ENCODE measurements around the gene ADAM15. TPM values are rescaled to one million over a fixed set of nuclear protein-coding genes. Genes with fewer than 3 reads are reported as not detected.

Gene ADAM15
- total RNA-seq, 1 donor from 2014 or later = 15.7 TPM

DNA sequence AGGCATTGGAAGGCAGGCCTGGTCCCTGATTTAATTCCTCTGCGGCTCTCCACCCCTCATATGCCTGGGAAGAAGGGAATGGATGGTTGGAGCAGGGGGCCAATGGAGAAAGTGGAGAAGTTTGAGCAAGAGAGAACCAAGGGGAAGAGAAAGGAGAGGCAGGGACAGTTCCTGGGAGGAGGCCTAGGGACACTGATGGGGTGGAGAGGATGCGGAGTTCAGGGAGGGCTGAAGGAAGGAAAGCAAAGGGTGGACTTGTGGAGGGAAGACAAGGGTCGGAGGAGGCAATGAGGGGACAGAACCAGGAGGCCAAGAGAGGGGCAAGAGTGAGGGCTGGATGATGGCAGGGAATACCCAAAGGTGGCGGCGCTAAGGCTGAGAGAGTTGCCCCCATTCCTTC lies 41.4 kb upstream of the ADAM15 start:
- Histone ChIP-seq H2AFZ (replicated peaks) (no peak overlapping the region), H3K27ac (no peak overlapping the region), H3K9me3 (ENCODE audit: low read depth) (no peaks in the 10 kb centered on the region), H3F3A (ENCODE audit: low read depth) (peaks cover 19% of the 10 kb centered on the region), H3K4me1 (peaks cover 36% of the 10 kb centered on the region), H3K36me3 (no peaks in the 10 kb centered on the region), H3K4me3 (no peak overlapping the region), H3K27me3 (no peaks in the 10 kb centered on the region), H4K20me1 (ENCODE audit: low read depth) (no peaks in the 10 kb centered on the region), H3K4me2 (no peak overlapping the region), H3K79me2 (ENCODE audit: low read depth) (peaks cover 32% of the 10 kb centered on the region), H3K9ac (no peak overlapping the region)
- TF ChIP-seq EZH2phosphoT487 (IDR thresholded peaks at IDR 0.05) (no peak), EZH2 (IDR thresholded peaks at IDR 0.05) (no peak)
- TF ChIP-seq, protein P1, sequence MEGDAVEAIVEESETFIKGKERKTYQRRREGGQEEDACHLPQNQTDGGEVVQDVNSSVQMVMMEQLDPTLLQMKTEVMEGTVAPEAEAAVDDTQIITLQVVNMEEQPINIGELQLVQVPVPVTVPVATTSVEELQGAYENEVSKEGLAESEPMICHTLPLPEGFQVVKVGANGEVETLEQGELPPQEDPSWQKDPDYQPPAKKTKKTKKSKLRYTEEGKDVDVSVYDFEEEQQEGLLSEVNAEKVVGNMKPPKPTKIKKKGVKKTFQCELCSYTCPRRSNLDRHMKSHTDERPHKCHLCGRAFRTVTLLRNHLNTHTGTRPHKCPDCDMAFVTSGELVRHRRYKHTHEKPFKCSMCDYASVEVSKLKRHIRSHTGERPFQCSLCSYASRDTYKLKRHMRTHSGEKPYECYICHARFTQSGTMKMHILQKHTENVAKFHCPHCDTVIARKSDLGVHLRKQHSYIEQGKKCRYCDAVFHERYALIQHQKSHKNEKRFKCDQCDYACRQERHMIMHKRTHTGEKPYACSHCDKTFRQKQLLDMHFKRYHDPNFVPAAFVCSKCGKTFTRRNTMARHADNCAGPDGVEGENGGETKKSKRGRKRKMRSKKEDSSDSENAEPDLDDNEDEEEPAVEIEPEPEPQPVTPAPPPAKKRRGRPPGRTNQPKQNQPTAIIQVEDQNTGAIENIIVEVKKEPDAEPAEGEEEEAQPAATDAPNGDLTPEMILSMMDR (IDR thresholded peaks at IDR 0.05) = no peak
- DNase-seq (ENCODE audit: low spot score) = no peak
- Mint-ChIP-seq H3K27ac (no peak overlapping the region), H3K4me1 (peaks cover 20% of the 10 kb centered on the region), H3K36me3 (no peaks in the 10 kb centered on the region), H3K9me3 (no peaks in the 10 kb centered on the region), H3K27me3 (ENCODE audit: insufficient read depth, low read depth) (peaks cover 2% of the 10 kb centered on the region), H3K4me3 (no peak overlapping the region)

DNA sequence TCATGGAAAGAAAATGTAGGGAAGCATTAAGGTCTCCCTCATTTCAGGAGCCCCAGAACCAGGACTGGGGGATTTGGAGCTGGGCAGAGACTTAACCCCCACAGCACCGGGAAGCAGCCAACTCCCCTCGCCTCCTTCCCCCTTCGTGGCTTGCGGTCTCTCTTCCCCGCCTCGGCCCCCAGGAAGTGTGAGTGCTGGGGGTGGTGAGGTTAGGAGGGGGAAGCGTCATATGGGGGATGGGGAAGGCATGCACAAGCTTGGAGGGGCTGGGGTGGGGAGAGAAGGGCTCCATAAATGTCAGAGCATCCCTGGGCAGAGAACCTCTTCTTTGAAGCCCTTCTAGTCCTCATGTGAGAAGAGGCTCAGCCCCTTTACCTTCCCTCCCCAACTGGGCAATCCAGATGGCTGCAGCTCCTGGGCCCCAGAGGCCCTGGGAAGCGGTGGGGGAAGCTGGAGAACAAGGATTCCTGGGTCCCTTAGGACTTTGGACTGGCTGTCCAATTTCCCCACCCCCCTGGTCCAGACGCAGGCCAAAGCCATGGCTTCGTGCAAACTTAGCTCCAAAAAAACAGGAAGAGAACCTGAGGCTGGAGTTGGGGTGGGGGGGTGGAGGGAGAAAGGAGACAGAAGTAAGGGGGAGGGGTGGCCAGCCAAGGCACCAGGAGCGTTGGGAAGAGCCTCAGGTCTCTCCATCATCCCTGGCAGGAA lies 40.8 kb upstream of the ADAM15 start:
- no peak for TF ChIP-seq EZH2 (IDR thresholded peaks at IDR 0.05)
- TF ChIP-seq, protein P1 (IDR thresholded peaks at IDR 0.05) = no peak
- no peak for TF ChIP-seq EZH2phosphoT487 (IDR thresholded peaks at IDR 0.05)
- peaks cover 20% of the 10 kb centered on the region for H3K4me1 Mint-ChIP-seq
- no peaks in the 10 kb centered on the region for H3K27me3 ChIP-seq

DNA sequence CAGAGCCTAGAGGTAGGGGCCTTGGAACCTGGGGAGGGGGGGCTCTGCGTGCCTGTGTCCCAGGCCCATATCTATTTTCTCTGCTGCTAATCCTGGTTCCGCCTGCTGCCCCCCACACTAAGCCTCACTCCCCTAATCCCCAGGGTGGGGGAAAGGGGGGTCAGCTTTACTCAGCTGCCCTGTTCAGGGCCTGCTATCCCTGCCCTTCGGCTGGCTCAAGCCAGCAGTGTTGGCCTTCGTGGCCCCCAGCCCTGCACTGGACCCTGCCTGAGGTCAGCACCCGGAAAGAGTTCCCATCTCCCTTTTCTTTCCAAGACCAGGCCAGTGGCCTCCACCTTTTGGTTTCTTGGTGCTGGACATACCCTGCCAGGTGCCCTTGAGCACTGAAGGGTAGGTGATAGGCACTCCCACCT lies 40.1 kb upstream of the ADAM15 start:
- no peak overlapping the region for H3K9ac ChIP-seq
- H3K79me2 ChIP-seq (ENCODE audit: low read depth) = peaks cover 26% of the 10 kb centered on the region
- no peak overlapping the region for H3K4me3 ChIP-seq
- peak overlapping the region; percentile 69 for H3K27ac Mint-ChIP-seq
- no peaks in the 10 kb centered on the region for H3K9me3 ChIP-seq (ENCODE audit: low read depth)
- peak overlapping the region; percentile 61 for H3K4me2 ChIP-seq
- no peak overlapping the region for H2AFZ ChIP-seq (replicated peaks)
- TF ChIP-seq, protein P1 (IDR thresholded peaks at IDR 0.05) = no peak
- no peak for TF ChIP-seq EZH2 (IDR thresholded peaks at IDR 0.05)
- TF ChIP-seq EZH2phosphoT487 (IDR thresholded peaks at IDR 0.05) = no peak
- peaks cover 2% of the 10 kb centered on the region for H3K27me3 Mint-ChIP-seq (ENCODE audit: insufficient read depth, low read depth)
- no peaks in the 10 kb centered on the region for H4K20me1 ChIP-seq (ENCODE audit: low read depth)
- H3F3A ChIP-seq (ENCODE audit: low read depth) = peaks cover 19% of the 10 kb centered on the region
- peak overlapping the region; percentile 74 for H3K27ac ChIP-seq
- H3K4me1 ChIP-seq = peaks cover 36% of the 10 kb centered on the region
- H3K4me1 Mint-ChIP-seq = peaks cover 20% of the 10 kb centered on the region
- H3K27me3 ChIP-seq = no peaks in the 10 kb centered on the region
- H3K9me3 Mint-ChIP-seq = no peaks in the 10 kb centered on the region
- peaks cover 2% of the 10 kb centered on the region for H3K36me3 Mint-ChIP-seq
- H3K36me3 ChIP-seq = no peaks in the 10 kb centered on the region
- H3K4me3 Mint-ChIP-seq = no peak overlapping the region
- peak; percentile 50 for DNase-seq (ENCODE audit: low spot score)

More for the DNA sequence above, 40.8 kb upstream of the ADAM15 start:
- no peaks in the 10 kb centered on the region for H4K20me1 ChIP-seq (ENCODE audit: low read depth)
- Mint-ChIP-seq H3K27ac (no peak overlapping the region), H3K4me3 (no peak overlapping the region), H3K27me3 (ENCODE audit: insufficient read depth, low read depth) (peaks cover 2% of the 10 kb centered on the region), H3K36me3 (no peaks in the 10 kb centered on the region), H3K9me3 (no peaks in the 10 kb centered on the region)
- H3F3A ChIP-seq (ENCODE audit: low read depth) = peaks cover 19% of the 10 kb centered on the region
- no peaks in the 10 kb centered on the region for H3K9me3 ChIP-seq (ENCODE audit: low read depth)
- H3K36me3 ChIP-seq = no peaks in the 10 kb centered on the region
- H3K27ac ChIP-seq = peak overlapping the region; percentile 74
- peak overlapping the region; percentile 61 for H3K4me2 ChIP-seq
- H3K4me3 ChIP-seq = no peak overlapping the region
- no peak for DNase-seq (ENCODE audit: low spot score)
- no peak overlapping the region for H3K9ac ChIP-seq
- H3K4me1 ChIP-seq = peaks cover 36% of the 10 kb centered on the region
- H2AFZ ChIP-seq (replicated peaks) = no peak overlapping the region
- H3K79me2 ChIP-seq (ENCODE audit: low read depth) = peaks cover 26% of the 10 kb centered on the region

Data from neural progenitor cell (in vitro differentiated cells).